GM19452 (cell line): ENCODE data around the gene B4GALT5.
"Not testable (repeated sequence)": the region's sequence is repeated elsewhere in the genome, so short reads cannot be mapped to it uniquely, and the experiment has no call there.

Experiments
- ATAC-seq: cut with Tn5 transposase; IDR thresholded peaks from one replicate; pipeline ENCODE4 v1.9.1; 2021; ENCODE audit not compliant: unreplicated experiment

The B4GALT5 gene

DNA sequence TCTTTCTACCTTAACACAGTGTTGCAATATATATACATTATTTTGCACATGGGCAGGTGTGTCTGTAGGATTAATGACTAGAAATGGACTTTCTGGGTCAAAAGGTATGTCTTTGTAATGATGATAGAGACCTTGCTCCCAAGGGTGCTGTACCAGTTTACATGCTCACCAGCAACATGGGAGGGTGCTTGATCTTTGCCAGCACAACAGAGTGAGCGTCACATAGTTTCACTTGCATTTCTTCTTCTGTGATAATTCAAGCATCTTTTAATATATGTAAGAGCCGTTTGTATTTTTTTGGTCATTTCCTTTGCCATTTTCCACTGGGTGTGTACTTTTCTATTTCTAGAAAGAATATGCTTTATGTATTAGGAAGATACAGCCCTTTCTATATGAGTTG lies 23.6 kb upstream of the B4GALT5 start:
- ATAC-seq, result no peak

- no peak for ATAC-seq
These were observed 16.1 kb upstream of the B4GALT5 start for GRCh38 chr20:49729780-49730179.

- no peak for ATAC-seq
These were observed 14.5 kb upstream of the B4GALT5 start for GRCh38 chr20:49727894-49728885.

DNA sequence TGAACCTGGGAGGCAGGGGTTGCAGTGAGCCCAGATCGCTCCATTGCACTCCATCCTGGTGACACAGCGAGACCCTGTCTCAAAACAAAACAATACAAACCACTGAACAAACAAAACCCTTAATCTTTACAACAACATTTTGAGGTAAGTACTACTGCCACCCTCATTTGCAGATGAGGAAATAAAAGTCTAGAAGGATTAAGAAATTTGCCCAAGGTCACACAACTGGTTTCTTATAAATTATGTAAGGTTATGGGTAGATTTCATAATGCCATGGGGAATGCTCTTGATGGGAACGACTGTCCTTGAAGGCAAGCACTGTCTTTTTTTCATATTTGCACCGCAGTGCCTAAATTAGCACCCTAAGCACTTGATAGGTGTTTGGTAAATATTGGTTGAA lies 13.8 kb upstream of the B4GALT5 start:
- no peak for ATAC-seq

- no peak for ATAC-seq
These were observed 12.0 kb upstream of the B4GALT5 start for GRCh38 chr20:49725694-49726093.

DNA sequence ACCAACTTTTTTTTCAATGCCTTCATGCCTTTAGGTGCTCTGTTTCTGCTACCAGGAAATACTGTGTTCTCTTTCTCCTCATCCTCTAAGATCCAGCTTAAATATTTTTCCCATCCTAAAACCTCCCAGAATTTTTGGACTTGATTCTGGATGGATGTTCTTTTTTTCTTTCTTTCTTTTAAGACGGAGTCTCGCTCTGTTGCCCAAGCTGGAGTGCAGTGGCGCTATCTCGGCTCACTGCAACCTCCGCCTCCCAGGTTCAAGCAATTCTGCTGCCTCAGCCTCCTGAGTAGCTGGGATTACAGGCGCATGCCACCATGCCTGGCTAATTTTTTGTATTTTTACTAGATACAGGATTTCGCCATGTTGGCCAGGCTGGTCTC lies 11.5 kb upstream of the B4GALT5 start:
- ATAC-seq, result not testable (repeated sequence)

DNA sequence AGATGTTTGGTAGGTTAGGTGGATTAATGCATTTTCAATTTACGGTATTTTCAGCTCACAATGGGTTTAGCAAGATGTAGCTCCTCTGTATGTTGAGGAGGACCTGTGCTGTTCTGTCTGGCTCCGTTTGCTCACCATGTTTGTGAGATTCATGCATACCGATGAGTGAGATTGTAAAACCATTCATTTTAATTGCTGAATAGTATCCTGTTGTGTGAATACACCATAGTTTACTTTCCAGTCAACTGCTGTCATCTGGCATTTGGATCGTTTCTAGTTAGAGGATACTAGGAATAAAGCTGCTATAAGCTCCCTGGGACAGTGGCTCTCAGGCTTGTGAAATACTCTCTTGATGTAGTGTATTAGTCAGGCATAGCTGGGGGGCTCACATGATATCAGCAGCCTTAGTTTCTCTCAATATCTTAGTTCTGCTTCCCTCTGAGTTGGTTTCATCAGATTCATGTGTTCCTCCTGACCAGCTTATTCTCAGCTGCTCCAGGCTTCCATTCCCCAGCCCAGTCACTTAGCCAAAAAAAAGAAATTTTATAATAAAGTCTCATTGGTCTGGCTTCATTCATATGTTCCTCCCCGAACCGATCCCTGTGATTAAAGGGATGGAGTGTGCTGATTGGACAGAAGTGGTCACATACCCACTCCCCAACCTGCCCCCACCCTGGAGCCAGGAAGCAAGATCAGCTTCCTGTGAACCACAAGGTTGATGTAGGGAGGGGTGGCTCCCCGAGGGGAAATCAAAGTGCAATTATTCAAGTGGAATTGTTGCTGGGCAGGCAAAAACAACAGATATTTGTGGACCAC lies 10.9 kb upstream of the B4GALT5 start:
- no peak for ATAC-seq

- ATAC-seq, result not testable (repeated sequence)
These were observed 10.1 kb upstream of the B4GALT5 start for GRCh38 chr20:49723758-49724157.

- ATAC-seq, result not testable (repeated sequence)
These were observed 7.6 kb upstream of the B4GALT5 start for GRCh38 chr20:49721326-49721725.

DNA sequence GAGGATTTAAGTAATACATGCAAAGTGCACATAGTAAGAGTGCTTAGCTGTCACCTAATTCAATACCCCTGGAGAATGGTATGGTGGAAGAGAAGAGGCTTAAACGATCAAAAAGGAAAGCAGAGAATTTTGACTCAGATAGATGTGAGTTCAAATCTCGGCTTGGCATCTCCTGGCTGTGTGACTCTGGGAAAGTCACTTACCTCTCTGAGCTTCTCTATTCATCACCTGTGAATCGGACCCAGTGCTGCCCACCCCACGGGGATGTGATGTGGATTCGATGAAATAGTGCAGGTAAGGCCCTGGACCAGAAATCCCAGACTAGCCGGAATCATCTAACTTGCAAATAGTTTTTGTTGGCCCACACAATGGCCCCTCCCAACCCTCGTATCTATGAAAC lies 1.8 kb upstream of the B4GALT5 start:
- ATAC-seq, result no peak

DNA sequence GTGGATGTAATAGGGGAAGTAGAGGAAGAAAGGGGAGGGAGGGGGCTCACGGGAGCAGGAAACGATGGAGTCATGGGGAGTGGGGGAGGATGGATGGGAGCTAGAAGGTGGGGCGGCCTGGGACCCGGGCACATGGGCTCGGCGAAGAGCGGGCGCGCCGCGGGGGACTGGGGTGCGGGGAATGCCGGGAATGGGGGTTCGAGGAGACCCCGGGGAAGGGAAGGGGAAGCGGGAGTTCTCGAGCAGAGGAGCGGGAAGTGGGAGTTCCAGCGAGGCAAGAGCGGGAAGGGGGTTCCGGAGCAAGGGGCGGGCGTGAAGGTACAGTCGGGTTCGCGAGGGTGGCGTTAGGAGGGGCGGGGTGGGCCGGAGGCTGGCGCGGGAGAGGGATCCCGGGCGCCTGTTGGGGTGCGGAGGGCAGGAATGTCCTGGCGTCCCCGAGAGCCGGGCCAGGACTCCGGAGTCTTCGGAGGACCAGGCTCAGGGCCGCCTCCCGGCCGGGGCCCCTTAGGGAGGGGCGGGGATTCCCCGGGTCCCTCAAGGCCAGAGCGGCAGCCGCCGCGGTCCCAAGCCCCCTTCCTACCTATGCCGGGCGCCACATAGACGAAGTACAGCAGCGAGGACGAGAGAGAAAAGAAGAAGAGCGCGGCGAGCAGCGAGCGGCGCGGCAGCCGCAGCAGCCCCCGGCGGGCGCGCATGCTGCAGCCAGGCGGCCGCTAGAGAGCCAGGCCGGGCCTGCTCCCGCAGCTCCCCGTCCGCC lies 504 bp downstream of the B4GALT5 start:
- peak; percentile 47 for ATAC-seq

- no peak for ATAC-seq
These were observed 1.1 kb downstream of the B4GALT5 start for GRCh38 chr20:49712646-49712995.

- no peak for ATAC-seq
These were observed 1.6 kb downstream of the B4GALT5 start for GRCh38 chr20:49712118-49712517.

- no peak for ATAC-seq
These were observed 2.1 kb downstream of the B4GALT5 start for GRCh38 chr20:49711667-49711987.

- no peak for ATAC-seq
These were observed 2.6 kb downstream of the B4GALT5 start for GRCh38 chr20:49710971-49711666.

DNA sequence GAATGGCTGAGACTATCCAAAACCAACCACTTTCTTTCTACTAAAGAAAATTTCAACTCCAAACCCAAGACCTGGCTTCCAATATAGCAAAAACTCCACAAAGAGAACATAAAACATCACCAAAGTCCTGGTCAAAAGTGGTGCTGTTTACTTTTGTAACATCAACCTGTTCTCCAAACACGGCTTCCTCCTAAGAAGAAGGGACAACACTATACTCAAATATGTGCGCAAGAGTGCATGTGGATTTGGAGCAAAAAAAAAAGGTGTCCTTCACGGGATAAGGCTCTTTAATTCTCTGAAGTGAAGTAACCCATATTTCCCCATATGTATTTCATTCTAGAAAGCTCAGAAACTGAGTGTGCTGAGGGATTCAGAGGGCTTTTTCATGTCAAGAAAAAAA lies 6.6 kb downstream of the B4GALT5 start:
- ATAC-seq, result no peak

DNA sequence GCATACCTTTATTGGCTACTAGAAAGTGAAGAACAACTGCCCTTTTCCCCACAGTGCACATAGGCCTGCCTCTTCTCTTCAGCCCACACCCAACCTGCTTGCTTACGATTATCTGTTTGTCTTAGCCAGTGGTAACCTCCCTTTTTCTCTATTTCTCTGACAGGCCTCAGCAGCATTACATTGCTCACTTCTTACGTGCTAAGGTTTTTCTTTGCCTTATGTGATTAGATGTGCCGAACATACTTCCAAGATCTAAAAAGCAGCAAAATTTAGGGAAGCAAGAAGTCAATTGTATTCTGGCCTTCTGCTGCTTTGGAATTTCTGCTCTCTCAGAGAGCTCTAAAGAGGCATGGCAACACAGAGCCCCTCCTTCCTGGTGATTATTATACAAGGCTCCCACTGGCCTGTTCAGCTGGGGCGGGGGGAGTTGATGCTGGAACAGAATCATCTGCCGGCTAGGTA lies 7.0 kb downstream of the B4GALT5 start:
- no peak for ATAC-seq

- ATAC-seq, result not testable (repeated sequence)
These were observed 7.8 kb downstream of the B4GALT5 start for GRCh38 chr20:49705893-49706292.

DNA sequence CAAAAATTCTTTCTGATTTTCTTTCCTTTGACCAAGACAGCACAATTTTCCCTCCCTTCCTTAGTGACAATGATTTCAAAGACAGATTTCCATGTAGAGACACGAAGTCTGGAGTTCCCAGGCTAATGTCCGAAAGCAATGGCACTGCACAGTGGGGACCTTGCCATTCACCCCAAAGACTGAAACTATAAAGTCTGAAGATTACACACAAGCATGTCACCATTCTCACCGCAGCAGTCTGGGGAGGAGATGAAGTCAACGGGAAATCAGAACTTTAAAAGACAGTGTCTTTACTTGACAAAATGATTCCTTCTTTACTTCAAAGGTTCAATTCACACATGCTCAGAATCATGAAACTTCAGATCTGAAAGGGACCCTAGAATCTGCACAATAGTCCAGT lies 8.3 kb downstream of the B4GALT5 start:
- no peak for ATAC-seq

DNA sequence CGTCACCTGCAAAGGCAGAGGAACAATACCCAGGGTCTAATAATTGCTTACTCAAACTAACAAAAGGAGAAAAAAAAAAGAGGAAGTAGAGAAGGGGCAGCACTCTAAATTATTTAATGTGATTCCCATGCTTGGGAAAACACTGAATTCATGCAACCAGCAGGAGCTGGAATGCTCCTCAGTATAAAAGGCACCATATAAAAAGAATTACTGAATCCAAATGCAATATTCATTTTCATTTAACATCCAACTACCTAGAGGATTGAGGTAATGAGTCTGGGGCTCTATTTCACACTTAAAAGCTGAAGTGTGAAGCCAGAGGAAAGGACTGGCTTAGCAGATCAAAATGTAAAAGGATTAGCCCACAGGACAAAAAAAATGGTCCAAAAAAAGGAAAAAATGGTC lies 8.7 kb downstream of the B4GALT5 start:
- ATAC-seq, result no peak

- ATAC-seq, result no peak
These were observed 11.8 kb downstream of the B4GALT5 start for GRCh38 chr20:49701916-49702315.
